ENCODE measurements around the gene TOMT. TPM values are rescaled to one million over a fixed set of nuclear protein-coding genes. Genes with fewer than 3 reads are reported as not detected.

TOMT gene
- total and polyA plus RNA-seq, 2 of the 13 experiments (the other 11 are each of a cell fraction or from before 2014, with no cell fraction given) = not detected

DNA sequence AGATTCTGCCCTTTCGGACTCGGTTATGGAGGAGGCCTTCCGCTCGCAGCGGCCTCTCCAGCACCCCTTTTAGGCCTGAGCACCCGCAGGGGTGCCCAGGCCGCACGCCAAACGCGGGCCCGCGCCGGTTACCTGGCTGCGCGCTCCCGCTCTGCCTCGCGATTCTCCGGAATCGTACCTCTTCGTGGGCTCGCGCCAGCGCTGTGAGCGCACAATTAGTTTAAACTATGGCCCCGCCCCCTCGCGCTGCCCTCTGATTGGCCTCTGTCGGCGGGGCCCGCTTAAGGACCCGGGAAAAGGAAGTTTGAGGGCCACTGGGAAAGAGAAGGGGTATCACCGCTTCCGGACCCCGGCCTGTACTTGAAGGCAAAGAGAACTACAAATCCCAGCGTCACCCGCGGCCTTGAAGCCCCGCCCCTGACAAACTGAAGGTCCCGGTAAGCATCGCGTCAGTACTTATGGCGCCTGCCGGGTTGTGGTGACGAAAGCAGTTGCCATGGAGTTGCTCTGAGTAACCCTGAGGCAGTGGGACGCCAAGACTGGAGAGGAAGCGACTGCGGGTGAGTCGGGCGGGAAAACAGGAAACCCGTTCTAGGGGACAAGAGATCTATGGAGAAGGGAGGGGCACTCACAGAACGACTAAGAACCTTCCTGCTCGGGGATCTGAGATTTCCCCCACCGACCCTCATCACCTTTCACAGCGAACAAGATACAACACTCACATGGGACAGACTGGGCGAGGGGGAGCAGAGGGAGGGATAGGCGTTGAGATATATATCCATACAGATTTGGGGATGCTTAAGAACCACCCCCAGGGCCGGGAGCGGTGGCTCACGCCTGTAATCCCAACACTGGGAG is 25.2 kb upstream of the TOMT start, which contains the start of the genes LRRC51 and NUMA1 (continued):
- TF ChIP-seq, protein P1, sequence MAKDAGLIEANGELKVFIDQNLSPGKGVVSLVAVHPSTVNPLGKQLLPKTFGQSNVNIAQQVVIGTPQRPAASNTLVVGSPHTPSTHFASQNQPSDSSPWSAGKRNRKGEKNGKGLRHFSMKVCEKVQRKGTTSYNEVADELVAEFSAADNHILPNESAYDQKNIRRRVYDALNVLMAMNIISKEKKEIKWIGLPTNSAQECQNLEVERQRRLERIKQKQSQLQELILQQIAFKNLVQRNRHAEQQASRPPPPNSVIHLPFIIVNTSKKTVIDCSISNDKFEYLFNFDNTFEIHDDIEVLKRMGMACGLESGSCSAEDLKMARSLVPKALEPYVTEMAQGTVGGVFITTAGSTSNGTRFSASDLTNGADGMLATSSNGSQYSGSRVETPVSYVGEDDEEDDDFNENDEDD (CRISPR knock-in tag; IDR thresholded peaks at IDR 0.05; ENCODE audit: borderline replicate concordance) = peak; percentile 90
- TF ChIP-seq MAZ (IDR thresholded peaks at IDR 0.05; ENCODE audit: borderline replicate concordance, low read depth, low read length) (peak; percentile 52; the same call in 1 of the 2 replicates), MAZ (CRISPR knock-in tag; IDR thresholded peaks at IDR 0.05; ENCODE audit: low read depth) (peak; percentile 69; the same call in 1 of the 2 replicates), ZNF160 (CRISPR knock-in tag; IDR thresholded peaks at IDR 0.05) (0 out of 2 replicates have a peak, but pooled peaks have one; percentile 49), SUZ12 (IDR thresholded peaks at IDR 0.05; ENCODE audit: low read depth, low read length) (peak; percentile 73), IRF1 (CRISPR knock-in tag; IDR thresholded peaks at IDR 0.05; ENCODE audit: low read depth) (no peak), NR2C2 (CRISPR knock-in tag; IDR thresholded peaks at IDR 0.05; ENCODE audit: borderline replicate concordance) (peak; percentile 90), RXRA (CRISPR knock-in tag; IDR thresholded peaks at IDR 0.05) (peak; percentile 37), MIER3 (CRISPR knock-in tag; IDR thresholded peaks at IDR 0.05; ENCODE audit: borderline replicate concordance) (peak; percentile 50; the same call in 1 of the 2 replicates), ATF1 (CRISPR knock-in tag; IDR thresholded peaks at IDR 0.05) (peak; percentile 93), HNF1A (IDR thresholded peaks at IDR 0.05; ENCODE audit: low read depth) (no peak; the same call in 1 of the 2 replicates), HNF1A (CRISPR knock-in tag; IDR thresholded peaks at IDR 0.05; ENCODE audit: borderline replicate concordance) (peak; percentile 46; the same call in 1 of the 2 replicates), ZNF598 (CRISPR knock-in tag; IDR thresholded peaks at IDR 0.05; ENCODE audit: borderline replicate concordance) (peak; percentile 45; the same call in 1 of the 2 replicates)
- TF ChIP-seq, protein P2, sequence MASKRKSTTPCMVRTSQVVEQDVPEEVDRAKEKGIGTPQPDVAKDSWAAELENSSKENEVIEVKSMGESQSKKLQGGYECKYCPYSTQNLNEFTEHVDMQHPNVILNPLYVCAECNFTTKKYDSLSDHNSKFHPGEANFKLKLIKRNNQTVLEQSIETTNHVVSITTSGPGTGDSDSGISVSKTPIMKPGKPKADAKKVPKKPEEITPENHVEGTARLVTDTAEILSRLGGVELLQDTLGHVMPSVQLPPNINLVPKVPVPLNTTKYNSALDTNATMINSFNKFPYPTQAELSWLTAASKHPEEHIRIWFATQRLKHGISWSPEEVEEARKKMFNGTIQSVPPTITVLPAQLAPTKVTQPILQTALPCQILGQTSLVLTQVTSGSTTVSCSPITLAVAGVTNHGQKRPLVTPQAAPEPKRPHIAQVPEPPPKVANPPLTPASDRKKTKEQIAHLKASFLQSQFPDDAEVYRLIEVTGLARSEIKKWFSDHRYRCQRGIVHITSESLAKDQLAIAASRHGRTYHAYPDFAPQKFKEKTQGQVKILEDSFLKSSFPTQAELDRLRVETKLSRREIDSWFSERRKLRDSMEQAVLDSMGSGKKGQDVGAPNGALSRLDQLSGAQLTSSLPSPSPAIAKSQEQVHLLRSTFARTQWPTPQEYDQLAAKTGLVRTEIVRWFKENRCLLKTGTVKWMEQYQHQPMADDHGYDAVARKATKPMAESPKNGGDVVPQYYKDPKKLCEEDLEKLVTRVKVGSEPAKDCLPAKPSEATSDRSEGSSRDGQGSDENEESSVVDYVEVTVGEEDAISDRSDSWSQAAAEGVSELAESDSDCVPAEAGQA (IDR thresholded peaks at IDR 0.05; ENCODE audit: low read depth) = peak; percentile 95
- TF ChIP-seq, protein P2 (CRISPR knock-in tag; IDR thresholded peaks at IDR 0.05; ENCODE audit: borderline replicate concordance) = no peak

All from HepG2 (cell line).